Endometrial microvascular endothelial cells (primary cell): Measurements from ENCODE around the gene TGM6. TPM values are rescaled to one million over a fixed set of nuclear protein-coding genes. Genes with fewer than 3 reads are reported as not detected.

Experiments
- in situ Hi-C: cut with HindIII; loops from 2 replicates; pipeline ENCODE4 v1.10.0; 2017; ENCODE audit warnings: low sequenced_read_pairs, low pct_unique_long_range_greater_than_20kb; ENCODE audit errors: inconsistent ontology term
- total RNA-seq: library from RNA; depleted of rRNA; stranded (reverse); fragments of >200 nt; gene quantifications from one replicate; pipeline ENCODE4 v1.2.3, GENCODE V29; 2015; ENCODE audit errors: inconsistent ontology term

The TGM6 gene
- total RNA-seq, 1 donor from 2014 or later = not detected

- in situ Hi-C loops = no loop called here
These were observed 48.4 kb downstream of the TGM6 start for GRCh38 chr20:2429051-2429450.

GRCh38 chr20:2430538-2430937 lies 49.8 kb downstream of the TGM6 start:
- in situ Hi-C loops = no loop called here

- in situ Hi-C loops = no loop called here
These were observed 50.5 kb downstream of the TGM6 start for GRCh38 chr20:2431185-2431584.

- in situ Hi-C loops = no loop called here
These were observed 66.1 kb downstream of the TGM6 start for GRCh38 chr20:2446845-2447244.

DNA sequence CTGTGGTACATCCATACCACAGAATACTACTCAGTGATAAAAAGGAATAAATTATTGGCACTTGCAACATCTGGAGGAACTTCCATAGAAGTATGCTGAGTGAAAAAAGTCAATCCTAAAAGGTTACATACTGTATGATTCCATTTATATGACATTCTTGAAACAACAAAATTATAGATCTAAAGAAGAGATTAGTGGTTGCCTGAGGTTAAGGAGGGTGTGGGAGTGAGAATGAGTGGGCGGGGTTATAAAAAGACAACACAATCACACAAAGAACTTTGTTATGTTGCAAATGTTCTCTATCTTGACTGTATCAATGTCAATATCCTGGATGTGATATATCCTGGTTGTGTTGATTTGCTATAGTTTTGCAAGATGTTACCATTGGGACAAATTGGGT lies 68.7 kb downstream of the TGM6 start:
- in situ Hi-C loops = no loop called here

DNA sequence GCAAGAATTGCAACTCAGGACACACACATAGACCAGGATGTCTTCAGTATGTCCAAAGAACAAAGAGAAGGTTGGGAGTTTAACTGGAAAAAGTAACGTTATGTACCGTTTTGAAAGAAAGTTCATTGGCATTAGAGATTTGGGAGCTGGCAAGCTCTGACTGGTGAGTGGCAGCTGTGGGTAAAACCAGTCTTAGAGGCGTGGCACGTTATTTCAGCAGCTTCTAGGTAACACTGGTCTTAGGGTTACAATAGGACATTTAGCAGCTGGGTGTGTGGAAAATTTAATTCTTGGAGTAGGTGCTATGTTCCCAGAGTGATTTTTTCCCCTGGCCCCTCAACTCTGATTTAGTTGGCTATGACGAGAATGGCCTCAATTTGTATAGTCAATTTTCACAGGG lies 70.7 kb downstream of the TGM6 start:
- in situ Hi-C loops = no loop called here

DNA sequence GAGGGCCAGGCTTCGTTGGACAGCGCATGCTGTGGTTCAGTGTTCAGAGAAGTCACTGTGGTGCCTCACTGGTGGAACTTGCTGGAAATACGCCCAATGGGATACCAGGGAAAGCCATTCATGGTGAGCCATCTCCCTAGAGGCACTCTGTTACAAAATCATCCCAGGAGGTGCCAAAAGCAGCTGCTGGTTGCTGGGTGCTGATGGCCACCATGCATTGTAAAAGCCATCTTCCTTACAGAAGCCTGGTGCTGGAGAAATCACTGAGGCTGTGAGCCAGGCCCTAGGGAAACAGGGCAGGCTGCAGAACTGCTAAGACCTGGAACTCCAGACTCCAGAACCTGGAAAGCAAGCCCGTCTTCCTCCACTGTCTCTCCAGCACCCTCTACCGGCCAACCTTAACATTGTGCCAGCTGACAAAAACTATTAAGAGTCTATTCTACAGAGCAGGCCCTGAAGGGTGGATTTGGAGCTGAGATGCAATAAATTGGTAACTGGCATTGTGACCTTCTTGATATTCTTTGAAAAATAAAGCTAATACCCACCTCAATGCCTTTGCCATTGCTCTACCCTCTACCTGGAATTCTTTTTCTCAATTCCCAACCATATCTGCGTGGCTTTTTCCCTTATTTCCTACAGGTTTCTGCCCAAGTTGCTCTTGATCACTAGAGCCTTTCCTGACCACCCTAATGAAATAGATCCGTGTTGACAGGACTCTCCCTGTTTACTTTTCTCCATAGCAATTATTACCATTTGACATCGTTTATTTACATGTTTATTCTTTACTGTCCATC lies 71.4 kb downstream of the TGM6 start:
- in situ Hi-C loops = no loop called here

DNA sequence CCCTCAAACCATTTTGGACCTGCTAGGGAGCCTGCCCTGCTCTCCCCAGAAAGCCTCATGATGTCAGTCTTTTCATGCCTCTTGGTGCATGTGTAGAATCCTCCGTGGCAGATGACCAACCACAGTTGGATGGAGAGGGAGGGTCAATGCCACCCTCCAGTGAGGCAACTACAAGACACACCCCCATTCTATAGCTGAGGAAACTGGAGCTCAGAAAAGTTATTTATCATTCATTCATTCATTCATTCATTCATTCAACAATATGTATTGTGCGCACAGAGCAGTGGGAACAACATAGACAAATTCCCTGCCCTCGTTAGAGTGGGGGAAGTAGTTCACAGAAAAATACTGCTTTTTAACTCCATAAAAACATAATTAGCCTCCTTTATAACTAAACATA lies 73.1 kb downstream of the TGM6 start:
- in situ Hi-C loops = no loop called here

DNA sequence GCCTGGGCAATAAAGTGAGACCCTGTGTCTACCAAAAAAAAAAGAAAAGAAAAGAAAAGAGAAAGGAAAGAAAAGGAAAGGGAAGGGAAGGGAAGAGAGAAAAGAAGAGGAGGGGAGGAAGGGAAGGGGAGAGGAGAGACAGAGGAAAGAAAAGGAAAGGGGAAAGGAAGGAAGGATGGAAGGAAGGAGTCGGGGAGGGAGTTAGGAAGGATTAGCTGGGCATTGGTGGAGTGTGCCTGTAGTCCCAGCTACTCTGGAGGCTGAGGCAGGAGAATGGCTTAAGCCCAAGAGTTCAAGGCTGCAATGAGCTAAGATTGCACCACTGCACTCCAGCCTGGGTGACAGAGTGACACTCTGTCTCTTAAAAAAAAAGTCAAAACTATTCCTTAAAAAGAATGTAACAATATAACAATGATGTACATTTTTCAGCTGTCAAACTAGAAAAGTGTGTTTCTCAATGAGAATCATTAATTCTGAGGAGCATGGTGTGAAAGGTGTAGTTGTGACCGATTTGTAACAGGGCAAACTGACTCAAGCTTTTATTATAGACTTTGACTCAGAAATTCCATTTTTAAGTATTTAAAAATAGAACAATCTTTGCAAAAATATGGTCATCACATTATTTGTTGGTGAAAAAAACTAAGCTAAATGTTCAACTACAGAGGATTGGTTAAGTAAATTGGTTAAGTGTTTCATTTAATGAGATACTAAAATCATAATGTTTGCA lies 75.2 kb downstream of the TGM6 start:
- in situ Hi-C loops = no loop called here

- in situ Hi-C loops = no loop called here
These were observed 78.3 kb downstream of the TGM6 start for GRCh38 chr20:2458919-2459499.

DNA sequence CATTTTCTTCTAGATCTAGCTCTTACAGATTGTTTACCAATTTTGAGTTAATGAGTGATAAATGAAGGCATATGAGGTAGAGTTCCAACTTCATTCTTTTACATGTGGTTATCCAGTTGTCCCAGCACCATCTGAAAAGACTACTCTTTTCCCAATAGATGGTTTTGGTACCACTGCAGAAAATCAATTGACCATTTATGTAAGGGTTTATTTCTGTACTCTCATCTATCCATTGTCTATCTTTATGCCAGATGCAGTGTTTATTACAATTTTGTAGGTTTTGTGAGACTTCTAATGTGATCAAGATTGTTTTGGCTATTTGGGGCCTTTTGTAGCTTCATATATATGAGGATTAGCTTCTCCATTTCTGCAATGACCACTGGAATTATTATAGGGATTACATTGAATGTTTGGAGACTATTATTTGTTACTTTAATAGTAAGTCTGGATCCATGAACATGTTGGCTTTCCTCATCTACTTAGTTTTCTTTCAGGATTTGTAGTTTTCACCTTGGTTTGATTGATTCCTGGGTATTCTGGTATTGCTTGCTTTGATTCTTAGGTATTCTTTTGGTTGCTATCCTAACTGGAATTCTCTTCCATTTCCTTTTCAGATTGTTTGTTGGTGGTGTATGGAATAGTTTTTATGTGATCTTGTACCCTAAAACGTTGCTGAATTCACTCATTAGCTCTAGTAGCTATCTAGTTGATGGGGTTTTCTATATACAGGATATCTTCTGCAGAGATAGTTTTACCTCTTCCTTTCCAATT lies 79.5 kb downstream of the TGM6 start:
- in situ Hi-C loops = no loop called here

- in situ Hi-C loops = no loop called here
These were observed 80.2 kb downstream of the TGM6 start for GRCh38 chr20:2460752-2461424.

DNA sequence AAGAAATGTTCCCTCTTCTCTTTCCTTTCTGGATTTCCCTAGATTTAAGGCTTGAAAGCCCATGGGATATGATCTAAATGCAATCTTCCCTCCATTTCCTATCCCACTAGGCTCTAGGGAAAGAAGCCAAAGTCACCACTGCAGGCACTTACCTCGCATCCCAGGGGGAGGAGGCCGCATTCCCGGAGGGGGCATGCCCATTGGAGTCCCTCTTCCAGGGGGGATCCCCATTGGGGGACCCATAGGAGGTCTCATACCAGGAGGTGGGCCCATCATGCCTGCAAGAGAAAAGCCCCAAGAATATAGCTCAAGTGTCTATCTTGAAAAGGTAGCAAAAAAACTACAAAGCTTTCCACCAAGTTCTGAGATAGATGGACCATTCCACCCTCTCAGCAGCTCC lies 81.8 kb downstream of the TGM6 start:
- in situ Hi-C loops = no loop called here

DNA sequence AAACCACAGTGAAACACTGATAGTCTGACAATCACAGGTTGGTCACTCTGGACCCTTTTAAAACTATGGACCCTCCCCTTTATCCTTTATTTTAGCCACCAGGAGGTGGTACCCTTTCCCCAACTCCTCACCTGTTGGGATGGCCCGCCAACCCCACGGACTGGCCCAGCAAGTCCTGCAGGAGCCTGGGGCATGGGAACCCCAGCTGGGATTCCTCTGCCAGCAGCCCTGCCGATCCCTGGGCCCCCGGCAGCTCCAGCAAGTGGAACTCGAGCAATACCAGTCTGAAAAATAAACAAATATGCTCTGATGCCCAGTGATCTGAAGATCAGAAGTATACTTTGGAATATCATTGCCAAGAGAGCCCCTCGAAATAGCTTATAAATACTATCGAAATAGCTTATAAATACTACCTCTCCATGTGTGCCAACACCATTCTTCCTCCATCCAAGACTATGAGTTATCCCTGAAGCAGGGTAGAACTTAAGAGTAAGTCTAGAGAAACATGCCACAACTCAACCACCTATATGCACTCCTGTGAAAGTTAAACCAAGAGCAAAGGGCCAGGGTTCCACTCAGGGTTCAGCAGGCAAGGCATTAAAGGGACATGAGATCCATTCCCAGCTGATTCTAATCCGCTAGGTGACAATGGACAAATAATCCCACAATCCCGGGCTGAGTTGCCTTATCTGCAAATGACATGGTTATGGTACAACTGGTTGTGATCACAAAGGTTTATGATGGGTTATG lies 83.1 kb downstream of the TGM6 start:
- in situ Hi-C loops = no loop called here

DNA sequence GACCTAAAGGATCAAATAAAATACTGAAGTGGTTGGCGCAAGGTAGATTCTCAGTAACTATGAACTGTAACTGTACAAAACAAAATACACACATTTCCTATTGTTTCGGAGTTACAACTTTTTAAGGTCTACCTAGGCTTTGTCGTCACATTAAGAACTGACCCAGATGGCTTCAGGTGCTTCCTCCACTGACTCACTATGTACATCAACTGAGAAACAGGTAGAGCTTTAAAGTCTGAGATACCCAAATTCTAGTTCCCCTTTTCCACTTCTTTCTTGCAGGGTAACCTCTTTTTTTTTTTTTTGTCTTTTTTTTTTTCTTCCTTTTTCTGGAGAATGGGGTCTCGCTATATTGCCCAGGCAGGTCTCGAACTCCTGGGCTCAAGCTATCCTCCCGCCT lies 84.4 kb downstream of the TGM6 start:
- in situ Hi-C loops = no loop called here

- in situ Hi-C loops = no loop called here
These were observed 86.7 kb downstream of the TGM6 start for GRCh38 chr20:2467412-2467811.

DNA sequence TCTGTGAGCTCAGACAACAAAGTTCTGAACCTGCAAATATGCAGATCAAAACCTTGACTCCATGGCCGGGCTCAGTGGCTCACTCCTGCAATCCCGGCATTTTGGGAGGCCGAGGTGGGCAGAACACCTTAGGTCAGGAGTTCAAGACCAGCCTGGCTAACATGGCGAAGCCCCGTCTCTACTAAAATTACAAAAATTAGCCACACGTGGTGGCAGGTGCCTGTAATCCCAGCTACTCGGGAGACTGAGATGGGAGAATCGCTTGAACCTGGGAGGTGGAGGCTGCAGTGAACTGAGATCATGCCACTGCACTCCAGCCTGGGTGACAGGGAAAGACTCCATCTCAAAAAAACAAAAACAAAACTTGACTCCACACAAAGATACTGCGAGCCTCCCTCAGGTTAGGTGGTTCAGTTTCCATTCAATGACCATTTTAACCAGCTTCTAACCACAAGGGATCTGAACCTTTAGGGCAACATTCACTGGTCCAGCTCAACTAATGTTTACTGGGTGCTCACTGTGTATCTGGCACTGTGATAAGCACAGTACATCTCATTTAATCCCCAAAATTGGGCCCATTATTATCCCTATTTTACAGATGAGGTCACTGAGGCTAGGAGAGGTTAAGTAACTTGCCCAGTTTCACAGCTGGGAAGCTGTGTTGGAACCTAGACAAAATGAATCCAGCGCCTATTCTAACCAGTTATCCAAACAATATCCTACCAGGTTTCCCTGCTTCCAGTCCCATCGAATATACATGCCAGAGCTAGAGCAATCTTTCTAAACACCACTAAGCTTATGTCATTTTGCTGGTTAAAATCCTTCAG lies 88.1 kb downstream of the TGM6 start:
- in situ Hi-C loops = no loop called here
